Keratinocyte (primary cell): ENCODE measurements around the gene CMBL. TPM values are rescaled to one million over a fixed set of nuclear protein-coding genes. Genes with fewer than 3 reads are reported as not detected.

ENCODE experiments used
- DNase-seq: peaks from one replicate; pipeline ENCODE4 v3.0.0-alpha.2; 2011; ENCODE audit warnings: low read depth, missing footprints, low spot score
- FAIRE-seq: peaks from 2 replicates; lab custom pipeline; 2011; peaks lifted over from hg19 to GRCh38; lab: Jason Lieb, UNC
- H2AFZ ChIP-seq: 2 replicates; pipeline ENCODE4 v1.6.0; 2012; ENCODE audit warnings: low read length, control low read depth, inconsistent platforms; ENCODE audit not compliant: control insufficient read depth
- H3K27ac ChIP-seq: 2 replicates; pipeline ENCODE4 v1.5.1; 2011; ENCODE audit warnings: low read length; ENCODE audit not compliant: control insufficient read depth, insufficient read depth
- H3K27me3 ChIP-seq: 3 replicates; pipeline ENCODE4 v1.6.0; 2011; ENCODE audit warnings: low read length; ENCODE audit not compliant: control insufficient read depth, insufficient read depth; ENCODE audit errors: extremely low read depth
- H3K36me3 ChIP-seq, 2 experiments: 2 replicates in 1 of 2; 3 replicates in 1 of 2; pipeline ENCODE4 v1.5.1; 2011; ENCODE audit warnings: low read length in 2 of 2, mild to moderate bottlenecking in 1 of 2; ENCODE audit not compliant: control insufficient read depth in 2 of 2, insufficient read depth in 2 of 2; ENCODE audit errors: extremely low read depth in 1 of 2
- H3K4me1 ChIP-seq: 3 replicates; pipeline ENCODE4 v1.5.1; 2011; ENCODE audit warnings: low read length; ENCODE audit not compliant: control insufficient read depth, insufficient read depth; ENCODE audit errors: extremely low read depth
- H3K4me2 ChIP-seq: 3 replicates; pipeline ENCODE4 v1.6.0; 2011; ENCODE audit warnings: low read depth, low read length; ENCODE audit not compliant: control insufficient read depth, insufficient read depth; ENCODE audit errors: extremely low read depth
- H3K4me3 ChIP-seq, 3 experiments: fragments of 200-600 bp in 1 of 3; sonication (generic) in 1 of 3; 2 replicates in 2 of 3; 3 replicates in 1 of 3; pipeline ENCODE4 v1.5.1; 2011 to 2016; ENCODE audit warnings: low read length in 3 of 3, mild to moderate bottlenecking in 3 of 3, control low read depth in 2 of 3, inconsistent platforms in 1 of 3, low read depth in 1 of 3, mixed read lengths in 1 of 3, mixed run types in 1 of 3, moderate library complexity in 1 of 3; ENCODE audit not compliant: control insufficient read depth in 2 of 3, insufficient read depth in 2 of 3; ENCODE audit errors: extremely low read depth in 1 of 3
- H3K79me2 ChIP-seq: 2 replicates; pipeline ENCODE4 v1.6.0; 2012; ENCODE audit warnings: low read length; ENCODE audit not compliant: control insufficient read depth, insufficient read depth
- H3K9ac ChIP-seq: 3 replicates; pipeline ENCODE4 v1.6.0; 2011; ENCODE audit warnings: low read length; ENCODE audit not compliant: control insufficient read depth, insufficient read depth; ENCODE audit errors: extremely low read depth
- H3K9me1 ChIP-seq: 3 replicates; pipeline ENCODE4 v1.6.0; 2011; ENCODE audit warnings: low read length; ENCODE audit not compliant: control insufficient read depth, insufficient read depth; ENCODE audit errors: extremely low read depth
- H3K9me3 ChIP-seq: 2 replicates; pipeline ENCODE4 v1.5.1; 2012; ENCODE audit warnings: low read depth, low read length; ENCODE audit not compliant: control insufficient read depth
- H4K20me1 ChIP-seq: 3 replicates; pipeline ENCODE4 v1.6.0; 2011; ENCODE audit warnings: low read length; ENCODE audit not compliant: control insufficient read depth, insufficient read depth; ENCODE audit errors: extremely low read depth
- EZH2 ChIP-seq: IDR thresholded peaks from one replicate; pipeline ENCODE4 v1.6.1; 2012; ENCODE audit warnings: inconsistent platforms, mild to moderate bottlenecking, low read length, moderate library complexity
- dilution Hi-C: fragments of 300-500 bp; cut with MboI; formaldehyde crosslinking; loops from one replicate; pipeline ENCODE4 v1.7.0; 2020; ENCODE audit warnings: low sequenced_read_pairs; ENCODE audit not compliant: extremely low pct_ligation_motif_present
- polyA plus RNA-seq, 5 experiments: library from polyadenylated mRNA; depleted of rRNA in 3 of 5; stranded (reverse) in 3 of 5; stranded (forward) in 1 of 5; unstranded in 1 of 5; fragments of >200 nt; gene quantifications; 1 replicate in 1 of 5; 2 replicates in 3 of 5; 3 replicates in 1 of 5; pipeline versions ENCODE4 v1.2.1 to v1.2.3, GENCODE V29; 2011 to 2012; ENCODE audit warnings: missing spikeins in 2 of 5, low read depth in 1 of 5, low replicate concordance in 1 of 5
- TF ChIP-seq, protein P1 (sequence below), 3 experiments: IDR thresholded peaks in 1 of 3; conservative IDR thresholded peaks in 1 of 3; optimal IDR thresholded peaks in 1 of 3; 2 replicates in 2 of 3; 3 replicates in 1 of 3; pipeline versions ENCODE3 to v1.5.1; 2011; ENCODE audit warnings: low read length in 3 of 3, mild to moderate bottlenecking in 3 of 3, moderate library complexity in 2 of 3, control low read depth in 1 of 3, inconsistent platforms in 1 of 3; ENCODE audit not compliant: insufficient read depth in 2 of 3; ENCODE audit errors: extremely low read depth in 1 of 3

The CMBL gene
- polyA plus RNA-seq, 1 donor (not counting 4 experiments of a cell fraction or from before 2014, with no cell fraction given), result 9.1 TPM

DNA sequence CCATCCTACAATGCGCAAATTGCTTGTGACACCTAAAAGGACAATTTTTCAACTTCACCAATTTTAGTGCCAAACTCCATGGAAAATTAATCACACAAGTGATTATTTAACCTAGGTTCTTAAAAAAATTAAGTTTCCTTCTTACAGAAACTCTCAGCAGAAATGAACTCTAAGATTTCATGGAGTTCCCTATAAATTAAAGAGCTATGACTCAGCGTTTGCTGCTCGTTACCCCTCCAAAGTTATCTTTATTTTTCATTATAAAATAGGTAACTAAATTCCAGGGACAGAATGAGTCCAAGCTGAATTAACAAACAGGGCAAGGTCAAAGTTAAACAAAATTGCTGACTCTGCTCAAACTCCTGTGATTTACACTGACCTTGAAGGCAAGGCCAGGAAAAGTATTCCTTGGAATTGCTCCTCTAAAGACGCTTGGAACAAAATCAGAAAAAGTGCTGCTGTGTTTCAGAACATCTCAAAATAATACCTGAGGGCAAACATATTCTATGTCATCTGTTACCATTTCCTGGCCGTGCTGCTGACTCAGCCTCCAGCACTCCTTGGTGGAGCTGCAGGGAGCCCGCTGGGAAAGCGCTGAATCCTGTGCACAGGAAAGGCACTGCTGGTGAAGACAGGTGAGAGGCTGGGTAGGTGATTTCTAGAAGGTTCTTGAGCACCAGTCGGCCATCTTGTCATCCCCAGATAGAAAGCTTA lies 2.5 kb upstream of the CMBL start:
- Histone ChIP-seq H3K4me1 (peaks cover 34% of the 10 kb centered on the region), H3K9me1 (no peaks in the 10 kb centered on the region), H3K9ac (no peak overlapping the region), H2AFZ (no peak overlapping the region), H3K4me2 (peak overlapping the region; percentile 71), H3K36me3 (no peaks in the 10 kb centered on the region), H4K20me1 (no peaks in the 10 kb centered on the region), H3K4me3 (peak overlapping the region in 1 of 3 experiments; percentile 29), H3K79me2 (no peaks in the 10 kb centered on the region), H3K27me3 (no peaks in the 10 kb centered on the region), H3K9me3 (no peaks in the 10 kb centered on the region), H3K27ac (peak overlapping the region; percentile 70)
- TF ChIP-seq, protein P1, sequence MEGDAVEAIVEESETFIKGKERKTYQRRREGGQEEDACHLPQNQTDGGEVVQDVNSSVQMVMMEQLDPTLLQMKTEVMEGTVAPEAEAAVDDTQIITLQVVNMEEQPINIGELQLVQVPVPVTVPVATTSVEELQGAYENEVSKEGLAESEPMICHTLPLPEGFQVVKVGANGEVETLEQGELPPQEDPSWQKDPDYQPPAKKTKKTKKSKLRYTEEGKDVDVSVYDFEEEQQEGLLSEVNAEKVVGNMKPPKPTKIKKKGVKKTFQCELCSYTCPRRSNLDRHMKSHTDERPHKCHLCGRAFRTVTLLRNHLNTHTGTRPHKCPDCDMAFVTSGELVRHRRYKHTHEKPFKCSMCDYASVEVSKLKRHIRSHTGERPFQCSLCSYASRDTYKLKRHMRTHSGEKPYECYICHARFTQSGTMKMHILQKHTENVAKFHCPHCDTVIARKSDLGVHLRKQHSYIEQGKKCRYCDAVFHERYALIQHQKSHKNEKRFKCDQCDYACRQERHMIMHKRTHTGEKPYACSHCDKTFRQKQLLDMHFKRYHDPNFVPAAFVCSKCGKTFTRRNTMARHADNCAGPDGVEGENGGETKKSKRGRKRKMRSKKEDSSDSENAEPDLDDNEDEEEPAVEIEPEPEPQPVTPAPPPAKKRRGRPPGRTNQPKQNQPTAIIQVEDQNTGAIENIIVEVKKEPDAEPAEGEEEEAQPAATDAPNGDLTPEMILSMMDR (optimal IDR thresholded peaks at IDR 0.05 in 1 of 3, IDR thresholded peaks at IDR 0.05 in 1 of 3, conservative IDR thresholded peaks at IDR 0.05 in 1 of 3; ENCODE audit: extremely low read depth in 1 of 3, insufficient read depth in 2 of 3, low read length in 3 of 3), result no peak
- TF ChIP-seq EZH2, result no peak
- peak; percentile 69 for DNase-seq
- FAIRE-seq, result peak; percentile 57
- dilution Hi-C loops, result no loop called here

DNA sequence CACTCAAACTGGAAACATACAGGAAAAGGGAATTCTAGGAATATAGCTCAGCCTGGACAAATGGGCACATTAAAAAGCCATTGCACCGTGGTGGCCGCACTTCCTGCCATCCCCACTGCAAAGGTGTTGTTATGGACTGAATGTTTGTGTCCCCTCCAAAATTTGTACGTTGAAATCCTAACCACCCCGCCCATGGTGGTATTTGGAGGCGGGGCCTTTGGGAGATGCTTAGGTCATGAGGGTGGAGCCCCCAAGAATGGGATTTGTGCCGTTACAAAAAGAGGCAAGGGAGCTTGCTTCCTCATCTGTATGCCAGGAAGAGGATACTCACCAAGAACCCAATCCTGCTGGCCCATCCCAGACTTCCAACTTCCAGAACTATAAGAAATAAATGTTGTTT lies 1.1 kb upstream of the CMBL start:
- TF ChIP-seq, protein P1 (optimal IDR thresholded peaks at IDR 0.05 in 1 of 3, IDR thresholded peaks at IDR 0.05 in 1 of 3, conservative IDR thresholded peaks at IDR 0.05 in 1 of 3; ENCODE audit: extremely low read depth in 1 of 3, insufficient read depth in 2 of 3, low read length in 3 of 3), result no peak
- no peak for TF ChIP-seq EZH2
- H3K36me3 ChIP-seq, result no peaks in the 10 kb centered on the region
- dilution Hi-C loops, result no loop called here
- no peak for DNase-seq
- H2AFZ ChIP-seq, result no peak overlapping the region
- no peak overlapping the region for H3K9ac ChIP-seq
- peaks cover 34% of the 10 kb centered on the region for H3K4me1 ChIP-seq
- H3K9me1 ChIP-seq, result no peaks in the 10 kb centered on the region
- H3K27me3 ChIP-seq, result no peaks in the 10 kb centered on the region
- FAIRE-seq, result no peak
- H3K79me2 ChIP-seq, result no peaks in the 10 kb centered on the region
- no peaks in the 10 kb centered on the region for H3K9me3 ChIP-seq
- H3K4me2 ChIP-seq, result peak overlapping the region; percentile 16
- no peak overlapping the region for H3K27ac ChIP-seq
- no peaks in the 10 kb centered on the region for H4K20me1 ChIP-seq
- H3K4me3 ChIP-seq, result no peak overlapping the region
